Stimulated activated CD4-positive, alpha-beta T cell treated with anti-CD3 and anti-CD28 coated beads, Interleukin-1b, Interleukin-23, amount 100 ng/mL, for 48 hours (primary cell): ENCODE results near the gene PLA2G4D.

Source experiments
- DNase-seq: peaks from one replicate; pipeline ENCODE4 v3.0.0-alpha.2; 2020

The PLA2G4D gene

GRCh38 chr15:42069496-42070278 is 24.7 kb downstream of the PLA2G4D start:
- DNase-seq: no peak

GRCh38 chr15:42069025-42069424 is 25.3 kb downstream of the PLA2G4D start:
- DNase-seq: no peak

GRCh38 chr15:42068601-42069000 is 25.8 kb downstream of the PLA2G4D start:
- DNase-seq: no peak

- no peak for DNase-seq
Observed at GRCh38 chr15:42066764-42067415, 27.5 kb downstream of the PLA2G4D start.

- no peak for DNase-seq
Observed at GRCh38 chr15:42065468-42065867, 28.9 kb downstream of the PLA2G4D start.

GRCh38 chr15:42065033-42065432 is 29.3 kb downstream of the PLA2G4D start:
- DNase-seq: no peak

GRCh38 chr15:42064271-42064670 is 30.1 kb downstream of the PLA2G4D start:
- DNase-seq: no peak

GRCh38 chr15:42063122-42063848 is 31.1 kb downstream of the PLA2G4D start:
- DNase-seq: no peak

GRCh38 chr15:42062284-42062806 is 32.0 kb downstream of the PLA2G4D start:
- no peak for DNase-seq

- DNase-seq: no peak
Observed at GRCh38 chr15:42060797-42061196, 33.6 kb downstream of the PLA2G4D start.

- no peak for DNase-seq
Observed at GRCh38 chr15:42060477-42060763, 33.9 kb downstream of the PLA2G4D start.

GRCh38 chr15:42059661-42060476 is 34.5 kb downstream of the PLA2G4D start:
- peak; percentile 62 for DNase-seq

GRCh38 chr15:42058791-42059190 is 35.6 kb downstream of the PLA2G4D start:
- no peak for DNase-seq

- DNase-seq: no peak
Observed at GRCh38 chr15:42057799-42058646, 36.3 kb downstream of the PLA2G4D start.

- DNase-seq: peak; percentile 82
Observed at GRCh38 chr15:42056934-42057798, 37.2 kb downstream of the PLA2G4D start.

GRCh38 chr15:42053914-42054313 is 40.4 kb downstream of the PLA2G4D start:
- DNase-seq: no peak

GRCh38 chr15:42053010-42053409 is 41.4 kb downstream of the PLA2G4D start:
- no peak for DNase-seq

GRCh38 chr15:42050484-42051255 is 43.7 kb downstream of the PLA2G4D start:
- no peak for DNase-seq

- DNase-seq: no peak
Observed at GRCh38 chr15:42048821-42049200, 45.6 kb downstream of the PLA2G4D start.
